ENCODE results near the gene ARL4A. TPM values are rescaled to one million over a fixed set of nuclear protein-coding genes. Genes with fewer than 3 reads are reported as not detected.
A peak's percentile ranks its signal among the peaks of the same experiment; 100 is the strongest.

Gene ARL4A
- polyA plus RNA-seq, 2 donors: 29.3 to 43.0 TPM

- 42 to 75% methylated on average over 1 of the region's 1 CpG for WGBS, 2 donors
- H3K27me3 ChIP-seq (ENCODE audit: control insufficient read depth in 1 of 2, insufficient read depth in 2 of 2, low read length in 2 of 2): no peaks in the 10 kb centered on the region
- H3K36me3 ChIP-seq (ENCODE audit: control insufficient read depth in 2 of 2, insufficient read depth in 2 of 2, low read length in 1 of 2): no peaks in the 10 kb centered on the region
- no peaks in the 10 kb centered on the region for H3K4me1 ChIP-seq (ENCODE audit: control insufficient read depth in 2 of 2, insufficient read depth in 2 of 2, low read length in 1 of 2)
- H3K27ac ChIP-seq (ENCODE audit: low read depth in 2 of 2, low read length in 1 of 2): no peak overlapping the region
- H3K9me3 ChIP-seq (ENCODE audit: control insufficient read depth in 2 of 2, insufficient read depth in 1 of 2, low read depth in 1 of 2, low read length in 1 of 2): no peaks in the 10 kb centered on the region
- no peak overlapping the region for H3K4me3 ChIP-seq (ENCODE audit: low read depth in 1 of 2, low read length in 2 of 2)
Observed at GRCh38 chr7:12694817-12695216, 7.4 kb downstream of the ARL4A start.

DNA sequence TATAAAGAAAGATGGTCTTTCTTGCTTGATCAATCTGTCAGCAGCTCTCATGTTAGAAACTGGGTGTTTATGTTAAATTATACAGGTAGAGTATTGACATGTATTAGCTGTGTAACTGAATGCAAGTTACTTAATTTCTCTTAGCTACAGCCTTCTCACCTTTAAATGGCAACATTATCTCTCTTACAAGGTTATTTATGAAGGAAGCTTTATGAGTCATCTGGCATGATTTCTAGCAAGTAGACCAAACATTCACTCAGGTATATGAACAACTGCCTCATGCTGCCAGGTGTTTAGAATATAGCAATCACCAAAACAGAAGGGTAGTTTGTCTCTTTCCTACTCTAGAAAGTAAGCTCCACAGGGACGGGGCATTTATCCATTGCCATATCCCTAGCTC lies 8.5 kb downstream of the ARL4A start:
- Histone ChIP-seq H3K36me3 (ENCODE audit: control insufficient read depth in 2 of 2, insufficient read depth in 2 of 2, low read length in 1 of 2) (no peaks in the 10 kb centered on the region), H3K9me3 (ENCODE audit: control insufficient read depth in 2 of 2, insufficient read depth in 1 of 2, low read depth in 1 of 2, low read length in 1 of 2) (no peaks in the 10 kb centered on the region), H3K4me3 (ENCODE audit: low read depth in 1 of 2, low read length in 2 of 2) (no peak overlapping the region), H3K27me3 (ENCODE audit: control insufficient read depth in 1 of 2, insufficient read depth in 2 of 2, low read length in 2 of 2) (no peaks in the 10 kb centered on the region), H3K27ac (ENCODE audit: low read depth in 2 of 2, low read length in 1 of 2) (peak overlapping the region in 1 of 2 donors; percentile 5), H3K4me1 (ENCODE audit: control insufficient read depth in 2 of 2, insufficient read depth in 2 of 2, low read length in 1 of 2) (no peaks in the 10 kb centered on the region)
- 49 to 65% methylated on average over 1 of the region's 1 CpG for WGBS, 2 donors

DNA sequence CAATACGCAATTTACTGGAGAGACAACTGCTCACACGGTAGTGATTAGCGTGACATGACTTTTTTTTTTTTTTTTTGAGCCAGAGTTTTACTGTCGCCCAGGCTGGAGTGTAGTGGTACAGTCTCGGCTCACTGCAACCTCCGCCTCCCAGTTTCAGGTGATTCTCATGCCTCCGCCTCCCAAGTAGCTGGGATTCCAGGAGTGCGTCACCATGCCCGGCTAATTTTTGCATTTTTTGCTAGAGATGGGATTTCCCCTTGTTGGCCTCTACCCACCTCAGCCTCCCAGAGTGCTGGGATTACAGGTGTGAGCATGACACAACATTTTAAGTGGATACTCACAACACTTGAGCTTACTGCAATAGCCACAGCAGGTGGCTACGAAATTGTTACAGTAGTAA lies 11.9 kb downstream of the ARL4A start:
- no peaks in the 10 kb centered on the region for H3K9me3 ChIP-seq (ENCODE audit: control insufficient read depth in 2 of 2, insufficient read depth in 1 of 2, low read depth in 1 of 2, low read length in 1 of 2)
- H3K36me3 ChIP-seq (ENCODE audit: control insufficient read depth in 2 of 2, insufficient read depth in 2 of 2, low read length in 1 of 2): no peaks in the 10 kb centered on the region
- no peaks in the 10 kb centered on the region for H3K27me3 ChIP-seq (ENCODE audit: control insufficient read depth in 1 of 2, insufficient read depth in 2 of 2, low read length in 2 of 2)
- no peak overlapping the region for H3K4me3 ChIP-seq (ENCODE audit: low read depth in 1 of 2, low read length in 2 of 2)
- H3K4me1 ChIP-seq (ENCODE audit: control insufficient read depth in 2 of 2, insufficient read depth in 2 of 2, low read length in 1 of 2): no peaks in the 10 kb centered on the region
- no peak overlapping the region for H3K27ac ChIP-seq (ENCODE audit: low read depth in 2 of 2, low read length in 1 of 2)
- WGBS, 2 donors: 91 to 95% methylated on average over 10 of the region's 10 CpGs

GRCh38 chr7:12701433-12701832 lies 14.0 kb downstream of the ARL4A start:
- no peak overlapping the region for H3K4me3 ChIP-seq (ENCODE audit: low read depth in 1 of 2, low read length in 2 of 2)
- no peaks in the 10 kb centered on the region for H3K4me1 ChIP-seq (ENCODE audit: control insufficient read depth in 2 of 2, insufficient read depth in 2 of 2, low read length in 1 of 2)
- no peaks in the 10 kb centered on the region for H3K36me3 ChIP-seq (ENCODE audit: control insufficient read depth in 2 of 2, insufficient read depth in 2 of 2, low read length in 1 of 2)
- no peak overlapping the region for H3K27ac ChIP-seq (ENCODE audit: low read depth in 2 of 2, low read length in 1 of 2)
- H3K9me3 ChIP-seq (ENCODE audit: control insufficient read depth in 2 of 2, insufficient read depth in 1 of 2, low read depth in 1 of 2, low read length in 1 of 2): no peaks in the 10 kb centered on the region
- WGBS, 2 donors: 83 to 88% methylated on average over 2 of the region's 2 CpGs
- H3K27me3 ChIP-seq (ENCODE audit: control insufficient read depth in 1 of 2, insufficient read depth in 2 of 2, low read length in 2 of 2): no peaks in the 10 kb centered on the region

- Histone ChIP-seq H3K27me3 (ENCODE audit: control insufficient read depth in 1 of 2, insufficient read depth in 2 of 2, low read length in 2 of 2) (no peaks in the 10 kb centered on the region), H3K4me1 (ENCODE audit: control insufficient read depth in 2 of 2, insufficient read depth in 2 of 2, low read length in 1 of 2) (no peaks in the 10 kb centered on the region), H3K36me3 (ENCODE audit: control insufficient read depth in 2 of 2, insufficient read depth in 2 of 2, low read length in 1 of 2) (no peaks in the 10 kb centered on the region), H3K4me3 (ENCODE audit: low read depth in 1 of 2, low read length in 2 of 2) (no peak overlapping the region), H3K27ac (ENCODE audit: low read depth in 2 of 2, low read length in 1 of 2) (no peak overlapping the region), H3K9me3 (ENCODE audit: control insufficient read depth in 2 of 2, insufficient read depth in 1 of 2, low read depth in 1 of 2, low read length in 1 of 2) (no peaks in the 10 kb centered on the region)
- 54 to 59% methylated on average over 2 of the region's 2 CpGs for WGBS, 2 donors
Observed at GRCh38 chr7:12703881-12704280, 16.4 kb downstream of the ARL4A start.

- Histone ChIP-seq H3K9me3 (ENCODE audit: control insufficient read depth in 2 of 2, insufficient read depth in 1 of 2, low read depth in 1 of 2, low read length in 1 of 2) (no peaks in the 10 kb centered on the region), H3K4me1 (ENCODE audit: control insufficient read depth in 2 of 2, insufficient read depth in 2 of 2, low read length in 1 of 2) (no peaks in the 10 kb centered on the region), H3K27me3 (ENCODE audit: control insufficient read depth in 1 of 2, insufficient read depth in 2 of 2, low read length in 2 of 2) (no peaks in the 10 kb centered on the region), H3K27ac (ENCODE audit: low read depth in 2 of 2, low read length in 1 of 2) (no peak overlapping the region), H3K4me3 (ENCODE audit: low read depth in 1 of 2, low read length in 2 of 2) (no peak overlapping the region), H3K36me3 (ENCODE audit: control insufficient read depth in 2 of 2, insufficient read depth in 2 of 2, low read length in 1 of 2) (no peaks in the 10 kb centered on the region)
- WGBS, 2 donors: 79 to 81% methylated on average over 4 of the region's 4 CpGs
Observed at GRCh38 chr7:12705878-12706277, 18.4 kb downstream of the ARL4A start.

- no peaks in the 10 kb centered on the region for H3K4me1 ChIP-seq (ENCODE audit: control insufficient read depth in 2 of 2, insufficient read depth in 2 of 2, low read length in 1 of 2)
- H3K36me3 ChIP-seq (ENCODE audit: control insufficient read depth in 2 of 2, insufficient read depth in 2 of 2, low read length in 1 of 2): no peaks in the 10 kb centered on the region
- no peaks in the 10 kb centered on the region for H3K27me3 ChIP-seq (ENCODE audit: control insufficient read depth in 1 of 2, insufficient read depth in 2 of 2, low read length in 2 of 2)
- no peaks in the 10 kb centered on the region for H3K9me3 ChIP-seq (ENCODE audit: control insufficient read depth in 2 of 2, insufficient read depth in 1 of 2, low read depth in 1 of 2, low read length in 1 of 2)
- H3K27ac ChIP-seq (ENCODE audit: low read depth in 2 of 2, low read length in 1 of 2): peak overlapping the region; percentile 53 to 68
- H3K4me3 ChIP-seq (ENCODE audit: low read depth in 1 of 2, low read length in 2 of 2): no peak overlapping the region
Observed at GRCh38 chr7:12706900-12707536, 19.6 kb downstream of the ARL4A start.

DNA sequence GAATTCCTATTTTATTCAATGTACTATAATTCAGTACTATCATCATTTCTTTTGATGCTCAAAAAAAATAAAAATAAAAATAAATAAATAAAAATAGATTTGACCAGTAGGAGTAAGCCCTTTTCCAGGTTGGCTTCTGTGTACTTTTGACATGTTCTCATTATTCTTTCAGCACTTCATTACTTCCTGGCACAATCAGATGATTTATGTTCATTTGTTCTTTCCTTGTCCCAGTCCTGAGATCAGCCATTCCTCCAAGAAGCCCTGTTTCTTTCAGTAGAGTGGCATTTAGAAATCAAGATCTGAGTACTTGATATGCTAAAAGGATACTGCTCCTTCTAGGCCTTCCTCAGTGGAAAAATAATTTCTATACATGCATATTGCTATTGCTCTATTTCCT lies 20.9 kb downstream of the ARL4A start:
- Histone ChIP-seq H3K27ac (ENCODE audit: low read depth in 2 of 2, low read length in 1 of 2) (no peak overlapping the region), H3K27me3 (ENCODE audit: control insufficient read depth in 1 of 2, insufficient read depth in 2 of 2, low read length in 2 of 2) (no peaks in the 10 kb centered on the region), H3K4me3 (ENCODE audit: low read depth in 1 of 2, low read length in 2 of 2) (no peak overlapping the region), H3K4me1 (ENCODE audit: control insufficient read depth in 2 of 2, insufficient read depth in 2 of 2, low read length in 1 of 2) (no peaks in the 10 kb centered on the region), H3K36me3 (ENCODE audit: control insufficient read depth in 2 of 2, insufficient read depth in 2 of 2, low read length in 1 of 2) (no peaks in the 10 kb centered on the region), H3K9me3 (ENCODE audit: control insufficient read depth in 2 of 2, insufficient read depth in 1 of 2, low read depth in 1 of 2, low read length in 1 of 2) (no peaks in the 10 kb centered on the region)

GRCh38 chr7:12709726-12710502 lies 22.5 kb downstream of the ARL4A start:
- Histone ChIP-seq H3K27me3 (ENCODE audit: control insufficient read depth in 1 of 2, insufficient read depth in 2 of 2, low read length in 2 of 2) (no peaks in the 10 kb centered on the region), H3K9me3 (ENCODE audit: control insufficient read depth in 2 of 2, insufficient read depth in 1 of 2, low read depth in 1 of 2, low read length in 1 of 2) (no peaks in the 10 kb centered on the region), H3K4me1 (ENCODE audit: control insufficient read depth in 2 of 2, insufficient read depth in 2 of 2, low read length in 1 of 2) (no peaks in the 10 kb centered on the region), H3K27ac (ENCODE audit: low read depth in 2 of 2, low read length in 1 of 2) (no peak overlapping the region), H3K4me3 (ENCODE audit: low read depth in 1 of 2, low read length in 2 of 2) (no peak overlapping the region), H3K36me3 (ENCODE audit: control insufficient read depth in 2 of 2, insufficient read depth in 2 of 2, low read length in 1 of 2) (no peaks in the 10 kb centered on the region)
- WGBS, 2 donors: 96% methylated on average over 2 of the region's 2 CpGs

GRCh38 chr7:12711124-12711523 lies 23.7 kb downstream of the ARL4A start:
- Histone ChIP-seq H3K9me3 (ENCODE audit: control insufficient read depth in 2 of 2, insufficient read depth in 1 of 2, low read depth in 1 of 2, low read length in 1 of 2) (no peaks in the 10 kb centered on the region), H3K4me1 (ENCODE audit: control insufficient read depth in 2 of 2, insufficient read depth in 2 of 2, low read length in 1 of 2) (peaks cover 0 to under 1% of the 10 kb centered on the region in 2 donors), H3K27me3 (ENCODE audit: control insufficient read depth in 1 of 2, insufficient read depth in 2 of 2, low read length in 2 of 2) (no peaks in the 10 kb centered on the region), H3K27ac (ENCODE audit: low read depth in 2 of 2, low read length in 1 of 2) (no peak overlapping the region), H3K4me3 (ENCODE audit: low read depth in 1 of 2, low read length in 2 of 2) (no peak overlapping the region), H3K36me3 (ENCODE audit: control insufficient read depth in 2 of 2, insufficient read depth in 2 of 2, low read length in 1 of 2) (no peaks in the 10 kb centered on the region)
- WGBS, 2 donors: 85 to 91% methylated on average over 10 of the region's 11 CpGs
